Measurements from ENCODE around the gene RHOU.

The RHOU gene

GRCh38 chr1:228783418-228784040 is 48.2 kb downstream of the RHOU start:
- no peak for DNase-seq

- DNase-seq = no peak
Measured at GRCh38 chr1:228784181-228784580, 48.9 kb downstream of the RHOU start.

- DNase-seq = peak in 16 of 58 donors; percentile 4 to 51 (median 17)
Measured at GRCh38 chr1:228785366-228786330, 50.4 kb downstream of the RHOU start.

GRCh38 chr1:228786361-228787129 is 51.3 kb downstream of the RHOU start:
- no peak for DNase-seq

- no peak for DNase-seq
Measured at GRCh38 chr1:228791791-228792190, 56.5 kb downstream of the RHOU start.

GRCh38 chr1:228792601-228793000 is 57.3 kb downstream of the RHOU start:
- DNase-seq = no peak

GRCh38 chr1:228793032-228793431 is 57.8 kb downstream of the RHOU start:
- DNase-seq = no peak

- DNase-seq = no peak
Measured at GRCh38 chr1:228794173-228794572, 58.9 kb downstream of the RHOU start.

- DNase-seq = peak in 3 of 58 donors; percentile 16 to 51 (median 20)
Measured at GRCh38 chr1:228794810-228795209, 59.5 kb downstream of the RHOU start.

GRCh38 chr1:228795596-228795995 is 60.3 kb downstream of the RHOU start:
- no peak for DNase-seq
